Retinal pigment epithelial cell (primary cell): ENCODE results near the gene SPON1.

ENCODE experiments used
- DNase-seq: peaks from one replicate; pipeline ENCODE4 v3.0.0-alpha.2; 2010; ENCODE audit warnings: low read depth
- H3K4me3 ChIP-seq: 2 replicates; pipeline ENCODE4 v1.5.1; 2011; ENCODE audit warnings: mild to moderate bottlenecking, low read length, control low read depth, moderate library complexity
- CTCF ChIP-seq: conservative IDR thresholded peaks from 2 replicates; pipeline ENCODE4 v1.5.1; 2011; ENCODE audit warnings: low read depth, low read length, control low read depth, inconsistent platforms

Gene SPON1

GRCh38 chr11:14308114-14308896 is 345.8 kb downstream of the SPON1 start:
- DNase-seq: peak; percentile 38
- peak; percentile 81 for TF ChIP-seq CTCF
- no peak overlapping the region for H3K4me3 ChIP-seq

GRCh38 chr11:14308897-14309387 is 346.4 kb downstream of the SPON1 start:
- H3K4me3 ChIP-seq: no peak overlapping the region
- no peak for DNase-seq
- TF ChIP-seq CTCF: no peak

GRCh38 chr11:14309425-14310192 is 347.1 kb downstream of the SPON1 start:
- DNase-seq: no peak
- no peak for TF ChIP-seq CTCF
- no peak overlapping the region for H3K4me3 ChIP-seq

- no peak overlapping the region for H3K4me3 ChIP-seq
- TF ChIP-seq CTCF: no peak
- no peak for DNase-seq
These were observed 348.2 kb downstream of the SPON1 start for GRCh38 chr11:14310679-14311078.

- no peak overlapping the region for H3K4me3 ChIP-seq
- no peak for DNase-seq
- TF ChIP-seq CTCF: no peak
These were observed 350.4 kb downstream of the SPON1 start for GRCh38 chr11:14312736-14313438.

- no peak for DNase-seq
- TF ChIP-seq CTCF: no peak
- H3K4me3 ChIP-seq: no peak overlapping the region
These were observed 351.6 kb downstream of the SPON1 start for GRCh38 chr11:14314127-14314526.
